PC-3 (cell line): ENCODE measurements around the gene MRPL27.

ENCODE experiments used
- CTCF ChIP-seq: fragments of 300-600 bp; sonication (generic); conservative IDR thresholded peaks from 2 replicates; pipeline ENCODE4 v1.5.1; 2017; ENCODE audit warnings: antibody characterized with exemption, low read depth, mild to moderate bottlenecking, low read length
- EZH2 ChIP-seq: fragments of 300-600 bp; sonication (generic); IDR thresholded peaks from one replicate; pipeline ENCODE4 v1.6.1; 2017; ENCODE audit warnings: antibody characterized with exemption, mild to moderate bottlenecking, low read length; ENCODE audit not compliant: unreplicated experiment

GRCh38 chr17:50375858-50376538, 3.0 kb upstream of the MRPL27 start:
- TF ChIP-seq CTCF (no peak), EZH2 (no peak)
